Vagina (tissue), 2 donors: ENCODE results near the gene NPAS3.

Source experiments
- POLR2A ChIP-seq, 2 donors: fragments of 450-650 bp; IDR thresholded peaks; one replicate each; pipeline ENCODE4 v1.6.1; 2017; ENCODE audit warnings: antibody characterized with exemption in 2 of 2, mild to moderate bottlenecking in 2 of 2, moderate library complexity in 2 of 2
- TF ChIP-seq, protein P1 (sequence below), 3 experiments: fragments of 450-650 bp in 2 of 3; fragments of 200-600 bp in 1 of 3; sonication (generic) in 1 of 3; IDR thresholded peaks; one replicate each; pipeline ENCODE4 v1.5.1; 2017 to 2019; ENCODE audit warnings: antibody characterized with exemption in 3 of 3, mild to moderate bottlenecking in 2 of 3, moderate library complexity in 2 of 3

- TF ChIP-seq POLR2A (IDR thresholded peaks at IDR 0.05), result no peak
- TF ChIP-seq, protein P1, sequence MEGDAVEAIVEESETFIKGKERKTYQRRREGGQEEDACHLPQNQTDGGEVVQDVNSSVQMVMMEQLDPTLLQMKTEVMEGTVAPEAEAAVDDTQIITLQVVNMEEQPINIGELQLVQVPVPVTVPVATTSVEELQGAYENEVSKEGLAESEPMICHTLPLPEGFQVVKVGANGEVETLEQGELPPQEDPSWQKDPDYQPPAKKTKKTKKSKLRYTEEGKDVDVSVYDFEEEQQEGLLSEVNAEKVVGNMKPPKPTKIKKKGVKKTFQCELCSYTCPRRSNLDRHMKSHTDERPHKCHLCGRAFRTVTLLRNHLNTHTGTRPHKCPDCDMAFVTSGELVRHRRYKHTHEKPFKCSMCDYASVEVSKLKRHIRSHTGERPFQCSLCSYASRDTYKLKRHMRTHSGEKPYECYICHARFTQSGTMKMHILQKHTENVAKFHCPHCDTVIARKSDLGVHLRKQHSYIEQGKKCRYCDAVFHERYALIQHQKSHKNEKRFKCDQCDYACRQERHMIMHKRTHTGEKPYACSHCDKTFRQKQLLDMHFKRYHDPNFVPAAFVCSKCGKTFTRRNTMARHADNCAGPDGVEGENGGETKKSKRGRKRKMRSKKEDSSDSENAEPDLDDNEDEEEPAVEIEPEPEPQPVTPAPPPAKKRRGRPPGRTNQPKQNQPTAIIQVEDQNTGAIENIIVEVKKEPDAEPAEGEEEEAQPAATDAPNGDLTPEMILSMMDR (IDR thresholded peaks at IDR 0.05), result no peak
These were observed 773.1 kb downstream of the NPAS3 start for GRCh38 chr14:33711811-33712216.
